Measurements from ENCODE around the gene CCDC187. TPM values are rescaled to one million over a fixed set of nuclear protein-coding genes. Genes with fewer than 3 reads are reported as not detected.

Gene CCDC187
- total RNA-seq, 2 donors from 2014 or later, result 0.30 to 0.48 TPM

DNA sequence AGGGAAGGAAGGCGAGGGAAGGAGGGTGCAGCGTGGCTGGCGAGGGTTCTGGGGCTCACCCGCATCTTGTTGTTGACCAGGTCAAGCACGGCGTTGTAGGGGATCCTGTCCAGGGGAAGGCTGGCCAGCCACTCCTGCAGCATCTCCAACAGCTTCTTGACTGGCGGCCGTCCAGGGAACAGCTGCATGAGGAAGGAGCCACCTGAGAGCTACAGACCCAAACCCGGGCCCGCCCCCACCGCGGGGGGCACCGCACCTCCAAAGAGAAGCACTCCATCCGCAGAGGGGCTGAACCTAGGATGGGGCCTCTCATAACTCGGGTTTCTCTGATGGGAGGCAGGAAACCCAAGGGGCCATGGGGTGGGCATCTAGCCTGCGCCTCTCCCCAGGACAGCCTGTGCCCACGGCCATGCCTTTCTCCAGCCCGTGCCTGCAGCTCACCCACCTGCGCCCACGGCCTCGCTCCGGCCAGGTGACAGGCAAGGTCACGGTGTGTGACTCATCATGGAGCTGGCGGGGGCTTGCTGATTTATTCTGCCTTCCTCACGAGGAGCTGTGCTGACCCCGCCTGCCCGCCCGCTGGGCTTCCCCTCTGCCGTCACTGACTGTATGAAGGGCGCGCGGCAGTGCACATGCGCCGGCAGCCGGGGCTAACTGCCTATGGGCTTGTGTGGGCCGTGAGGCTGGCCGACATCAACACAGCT, 87.2 kb downstream of the CCDC187 start:
- no peak overlapping the region for H3K4me3 ChIP-seq
- H3K27ac ChIP-seq, result no peak overlapping the region
- H3K4me1 ChIP-seq, result no peaks in the 10 kb centered on the region
- no peaks in the 10 kb centered on the region for H3K27me3 ChIP-seq
- no peak for DNase-seq
- no peaks in the 10 kb centered on the region for H3K9me3 ChIP-seq
- intact Hi-C loops (cut with DNase I), result no loop called here
- no peaks in the 10 kb centered on the region for H3K36me3 ChIP-seq
- TF ChIP-seq, protein P1, sequence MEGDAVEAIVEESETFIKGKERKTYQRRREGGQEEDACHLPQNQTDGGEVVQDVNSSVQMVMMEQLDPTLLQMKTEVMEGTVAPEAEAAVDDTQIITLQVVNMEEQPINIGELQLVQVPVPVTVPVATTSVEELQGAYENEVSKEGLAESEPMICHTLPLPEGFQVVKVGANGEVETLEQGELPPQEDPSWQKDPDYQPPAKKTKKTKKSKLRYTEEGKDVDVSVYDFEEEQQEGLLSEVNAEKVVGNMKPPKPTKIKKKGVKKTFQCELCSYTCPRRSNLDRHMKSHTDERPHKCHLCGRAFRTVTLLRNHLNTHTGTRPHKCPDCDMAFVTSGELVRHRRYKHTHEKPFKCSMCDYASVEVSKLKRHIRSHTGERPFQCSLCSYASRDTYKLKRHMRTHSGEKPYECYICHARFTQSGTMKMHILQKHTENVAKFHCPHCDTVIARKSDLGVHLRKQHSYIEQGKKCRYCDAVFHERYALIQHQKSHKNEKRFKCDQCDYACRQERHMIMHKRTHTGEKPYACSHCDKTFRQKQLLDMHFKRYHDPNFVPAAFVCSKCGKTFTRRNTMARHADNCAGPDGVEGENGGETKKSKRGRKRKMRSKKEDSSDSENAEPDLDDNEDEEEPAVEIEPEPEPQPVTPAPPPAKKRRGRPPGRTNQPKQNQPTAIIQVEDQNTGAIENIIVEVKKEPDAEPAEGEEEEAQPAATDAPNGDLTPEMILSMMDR (IDR thresholded peaks at IDR 0.05), result no peak
- H3K9ac ChIP-seq (ENCODE audit: low read depth in 2 of 2, low read length in 2 of 2), result no peak overlapping the region

DNA sequence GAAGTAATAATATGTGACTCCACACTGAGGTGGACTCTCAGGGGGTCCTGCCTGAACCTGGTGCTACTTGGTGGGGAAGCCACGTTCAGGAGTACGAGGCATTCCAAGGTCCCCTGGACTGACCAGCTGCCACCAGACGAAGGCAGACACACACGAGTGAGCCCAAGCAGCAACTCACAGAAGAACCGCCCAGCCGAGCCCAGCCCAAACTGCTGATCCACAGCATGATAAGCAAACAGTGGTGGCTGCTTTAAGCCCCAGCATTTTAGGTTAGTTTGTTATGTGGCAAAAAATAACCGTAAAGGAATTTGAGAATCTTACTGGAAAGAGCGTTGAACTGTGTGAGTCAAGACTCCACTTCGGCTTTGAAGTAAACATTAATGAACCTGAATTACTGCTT, 90.2 kb downstream of the CCDC187 start:
- no peaks in the 10 kb centered on the region for H3K27me3 ChIP-seq
- H3K9ac ChIP-seq (ENCODE audit: low read depth in 2 of 2, low read length in 2 of 2), result no peak overlapping the region
- no peak overlapping the region for H3K27ac ChIP-seq
- no peaks in the 10 kb centered on the region for H3K4me1 ChIP-seq
- H3K4me3 ChIP-seq, result no peak overlapping the region
- TF ChIP-seq, protein P1 (IDR thresholded peaks at IDR 0.05), result no peak
- H3K36me3 ChIP-seq, result no peaks in the 10 kb centered on the region
- no peak for DNase-seq
- intact Hi-C loops (cut with DNase I), result no loop called here
- no peaks in the 10 kb centered on the region for H3K9me3 ChIP-seq

DNA sequence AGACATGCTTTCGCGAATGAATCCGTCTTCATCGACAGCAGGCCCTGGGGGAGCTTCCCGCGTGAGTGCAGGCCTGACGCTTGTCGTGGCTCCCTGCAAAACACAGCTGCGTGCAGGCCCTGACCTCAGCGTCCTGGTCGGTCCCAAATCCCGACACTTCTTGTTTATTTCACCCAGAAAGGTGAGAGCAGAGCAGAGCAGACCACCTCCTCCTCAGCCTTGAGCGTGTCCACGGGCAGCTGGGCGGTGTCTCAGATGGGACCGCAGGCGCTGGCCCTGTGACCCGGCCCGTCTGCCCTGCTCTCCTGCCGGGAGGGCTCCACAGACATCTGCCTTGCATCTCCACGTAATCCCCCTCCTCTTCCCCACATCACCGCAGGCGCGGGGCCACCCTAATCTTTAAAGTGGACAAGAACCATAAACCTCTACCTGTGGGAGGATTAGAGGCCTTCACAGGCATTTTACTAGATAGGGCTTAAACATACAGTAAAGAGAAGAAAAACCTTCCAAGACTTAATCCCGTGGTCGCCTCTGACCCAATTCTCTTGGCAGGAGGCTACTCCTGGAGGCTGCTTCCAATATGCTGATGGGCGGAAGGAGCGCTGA, 91.4 kb downstream of the CCDC187 start:
- no peaks in the 10 kb centered on the region for H3K36me3 ChIP-seq
- no peaks in the 10 kb centered on the region for H3K4me1 ChIP-seq
- H3K9ac ChIP-seq (ENCODE audit: low read depth in 2 of 2, low read length in 2 of 2), result no peak overlapping the region
- intact Hi-C loops (cut with DNase I), result no loop called here
- DNase-seq, result no peak
- H3K4me3 ChIP-seq, result no peak overlapping the region
- H3K27me3 ChIP-seq, result no peaks in the 10 kb centered on the region
- TF ChIP-seq, protein P1 (IDR thresholded peaks at IDR 0.05), result no peak
- no peaks in the 10 kb centered on the region for H3K9me3 ChIP-seq
- H3K27ac ChIP-seq, result no peak overlapping the region

DNA sequence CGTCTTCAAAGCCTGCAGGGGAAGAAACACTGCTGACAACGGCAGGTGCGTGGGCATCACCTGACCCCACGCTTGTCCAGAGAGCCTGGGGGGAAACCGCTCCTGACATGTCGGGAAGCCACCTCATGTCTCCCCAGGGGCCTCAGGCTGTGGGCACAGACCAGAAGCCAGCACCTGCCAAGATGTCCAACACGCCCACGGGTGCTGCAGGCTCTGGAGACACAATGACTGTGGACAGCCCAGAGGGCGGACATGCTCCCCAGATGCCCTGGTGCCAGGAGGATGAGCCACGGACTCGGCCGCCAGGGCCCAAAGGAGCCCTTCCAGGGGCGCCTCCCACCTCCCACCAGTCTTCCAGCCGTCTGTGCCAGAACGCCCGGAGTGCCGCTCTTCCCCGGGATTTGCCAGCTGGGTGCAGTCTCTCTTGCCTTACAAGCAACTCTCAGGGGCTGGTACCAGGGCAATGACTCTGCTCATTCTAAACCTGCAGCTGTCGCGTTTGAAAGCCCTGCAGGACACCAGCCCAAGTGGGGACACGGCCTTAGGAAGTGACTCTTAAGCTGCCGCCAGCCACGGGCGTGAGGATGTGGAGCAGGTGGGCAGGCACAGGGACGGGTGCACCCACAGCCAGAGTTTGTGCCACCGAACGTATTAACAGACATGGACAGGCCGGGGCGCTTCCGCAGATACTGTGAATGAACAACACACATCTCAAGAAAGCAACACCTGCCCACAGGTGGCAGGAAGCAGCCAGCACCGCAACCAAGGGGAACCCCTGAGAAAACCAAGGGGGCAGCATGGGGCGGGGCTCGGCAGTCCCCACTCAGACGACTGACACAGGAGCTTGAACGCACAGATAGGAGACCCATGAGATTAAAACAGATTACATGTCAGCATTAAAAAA, 92.2 kb downstream of the CCDC187 start:
- Histone ChIP-seq H3K27me3 (no peaks in the 10 kb centered on the region), H3K4me1 (no peaks in the 10 kb centered on the region), H3K4me3 (no peak overlapping the region), H3K9me3 (no peaks in the 10 kb centered on the region), H3K27ac (no peak overlapping the region), H3K36me3 (no peaks in the 10 kb centered on the region), H3K9ac (ENCODE audit: low read depth in 2 of 2, low read length in 2 of 2) (no peak overlapping the region)
- intact Hi-C loops (cut with DNase I), result no loop called here
- TF ChIP-seq, protein P1 (IDR thresholded peaks at IDR 0.05), result no peak
- DNase-seq, result no peak

DNA sequence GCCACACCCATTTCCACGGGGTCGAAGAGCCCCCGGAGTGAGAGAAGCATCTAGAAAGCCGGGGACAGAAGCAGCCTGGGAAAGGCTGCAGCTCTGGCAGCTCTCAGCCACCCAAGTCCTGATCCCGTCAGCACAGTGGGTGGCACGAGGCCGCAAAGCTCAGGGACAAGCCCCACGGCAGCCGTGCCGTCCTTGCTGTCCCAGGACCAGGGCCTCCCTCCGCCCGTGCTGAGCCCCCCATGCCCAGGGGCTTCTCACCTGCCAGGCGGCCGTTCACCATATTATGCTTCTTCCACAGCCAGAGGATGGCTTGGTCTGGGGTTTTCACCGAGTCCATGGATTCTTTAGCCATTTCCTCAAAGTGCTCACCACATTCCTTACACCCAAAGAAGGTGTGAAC, 92.9 kb downstream of the CCDC187 start:
- Histone ChIP-seq H3K27me3 (no peaks in the 10 kb centered on the region), H3K36me3 (no peaks in the 10 kb centered on the region), H3K9ac (ENCODE audit: low read depth in 2 of 2, low read length in 2 of 2) (no peak overlapping the region), H3K4me3 (no peak overlapping the region), H3K27ac (no peak overlapping the region), H3K9me3 (no peaks in the 10 kb centered on the region), H3K4me1 (no peaks in the 10 kb centered on the region)
- TF ChIP-seq, protein P1 (IDR thresholded peaks at IDR 0.05), result no peak
- intact Hi-C loops (cut with DNase I), result no loop called here
- no peak for DNase-seq

All from colonic mucosa (tissue), 4 donors.